Esophagus muscularis mucosa (tissue), 4 donors: ENCODE measurements around the gene PRELID2. TPM values are rescaled to one million over a fixed set of nuclear protein-coding genes. Genes with fewer than 3 reads are reported as not detected.

Experiments
- DNase-seq: peaks from one replicate; pipeline ENCODE4 v3.0.0-alpha.2; 2017; ENCODE audit errors: extremely low spot score
- H3K27ac ChIP-seq, 4 donors: fragments of 200-600 bp; sonication (generic); replicated peaks in 1 of 4; 1 replicate in 3 of 4; 2 replicates in 1 of 4; pipeline ENCODE4 v1.5.1; 2016 to 2019; ENCODE audit warnings: mild to moderate bottlenecking in 1 of 4
- H3K27me3 ChIP-seq, 4 donors: fragments of 200-600 bp; sonication (generic); one replicate each; pipeline versions ENCODE4 v1.5.1 to v1.6.0; 2016 to 2019
- H3K36me3 ChIP-seq, 4 donors: fragments of 200-600 bp; sonication (generic); one replicate each; pipeline ENCODE4 v1.5.1; 2016 to 2019
- H3K4me1 ChIP-seq, 4 donors: fragments of 200-600 bp; sonication (generic); one replicate each; pipeline ENCODE4 v1.5.1; 2016 to 2019
- H3K4me3 ChIP-seq, 4 donors: fragments of 200-600 bp; sonication (generic); 1 replicate in 2 of 4; 2 replicates in 2 of 4; pipeline ENCODE4 v1.5.1; 2016 to 2019; ENCODE audit warnings: mild to moderate bottlenecking in 4 of 4, moderate library complexity in 1 of 4
- H3K9me3 ChIP-seq, 4 donors: fragments of 200-600 bp; sonication (generic); 1 replicate in 3 of 4; 2 replicates in 1 of 4; pipeline ENCODE4 v1.5.1; 2016 to 2019
- EP300 ChIP-seq: sonication (generic); formaldehyde crosslinking; IDR thresholded peaks from one replicate; pipeline ENCODE4 v1.6.1; 2017; ENCODE audit warnings: antibody characterized with exemption
- POLR2A ChIP-seq: fragments of 450-650 bp; IDR thresholded peaks from one replicate; pipeline ENCODE4 v1.6.1; 2017; ENCODE audit warnings: antibody characterized with exemption, moderate library complexity, mild to moderate bottlenecking, low read depth
- POLR2AphosphoS5 ChIP-seq, 2 donors: sonication (generic); formaldehyde crosslinking; IDR thresholded peaks; one replicate each; pipeline ENCODE4 v1.6.1; 2017; ENCODE audit warnings: antibody characterized with exemption in 2 of 2
- WGBS: methylation state at CpG from one replicate; pipeline ENCODE4 v1.1.5; 2018; 5-methylcytosine and 5-hydroxymethylcytosine counted together
- intact Hi-C: fragments of 100-400 bp; cut with DNase I; formaldehyde crosslinking; loops from one replicate; pipeline ENCODE4 v1.15.1; 2023
- total RNA-seq, 4 donors: library from RNA; depleted of rRNA; stranded (reverse); fragments of >200 nt; gene quantifications; one replicate each; pipeline versions ENCODE4 v1.1.0 to v1.2.1, GENCODE V29; 2016
- TF ChIP-seq, protein P1 (sequence below), 3 experiments: fragments of 200-600 bp in 2 of 3; fragments of 450-650 bp in 1 of 3; sonication (generic) in 2 of 3; IDR thresholded peaks; one replicate each; pipeline ENCODE4 v1.5.1; 2017 to 2019; ENCODE audit warnings: antibody characterized with exemption in 3 of 3, mild to moderate bottlenecking in 2 of 3, moderate library complexity in 1 of 3

Gene PRELID2
- total RNA-seq, 4 donors from 2014 or later: 12.8 to 19.7 (median 15.3) TPM

DNA sequence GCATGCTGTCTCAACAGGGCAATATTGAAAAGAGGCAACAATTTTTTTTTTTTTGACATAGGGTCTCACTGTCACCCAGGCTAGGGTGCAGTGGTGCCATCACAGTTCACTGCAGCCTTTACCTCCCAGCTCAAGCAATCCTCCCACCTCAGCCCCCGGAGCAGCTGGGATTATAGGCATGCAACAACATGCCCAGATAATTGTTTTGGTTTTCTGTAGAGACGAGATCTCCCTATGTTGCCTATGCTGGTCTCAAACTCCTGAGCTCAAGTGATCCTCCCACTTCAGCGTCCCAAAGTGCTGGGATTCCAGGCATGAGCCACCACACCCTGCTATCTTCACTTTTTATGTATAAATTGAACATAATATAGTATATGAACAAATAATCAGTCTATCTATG lies 47.6 kb downstream of the PRELID2 start:
- no peak overlapping the region for H3K4me3 ChIP-seq
- DNase-seq: no peak
- intact Hi-C loops: no loop called here
- TF ChIP-seq, protein P1, sequence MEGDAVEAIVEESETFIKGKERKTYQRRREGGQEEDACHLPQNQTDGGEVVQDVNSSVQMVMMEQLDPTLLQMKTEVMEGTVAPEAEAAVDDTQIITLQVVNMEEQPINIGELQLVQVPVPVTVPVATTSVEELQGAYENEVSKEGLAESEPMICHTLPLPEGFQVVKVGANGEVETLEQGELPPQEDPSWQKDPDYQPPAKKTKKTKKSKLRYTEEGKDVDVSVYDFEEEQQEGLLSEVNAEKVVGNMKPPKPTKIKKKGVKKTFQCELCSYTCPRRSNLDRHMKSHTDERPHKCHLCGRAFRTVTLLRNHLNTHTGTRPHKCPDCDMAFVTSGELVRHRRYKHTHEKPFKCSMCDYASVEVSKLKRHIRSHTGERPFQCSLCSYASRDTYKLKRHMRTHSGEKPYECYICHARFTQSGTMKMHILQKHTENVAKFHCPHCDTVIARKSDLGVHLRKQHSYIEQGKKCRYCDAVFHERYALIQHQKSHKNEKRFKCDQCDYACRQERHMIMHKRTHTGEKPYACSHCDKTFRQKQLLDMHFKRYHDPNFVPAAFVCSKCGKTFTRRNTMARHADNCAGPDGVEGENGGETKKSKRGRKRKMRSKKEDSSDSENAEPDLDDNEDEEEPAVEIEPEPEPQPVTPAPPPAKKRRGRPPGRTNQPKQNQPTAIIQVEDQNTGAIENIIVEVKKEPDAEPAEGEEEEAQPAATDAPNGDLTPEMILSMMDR (IDR thresholded peaks at IDR 0.05): no peak
- TF ChIP-seq POLR2AphosphoS5 (IDR thresholded peaks at IDR 0.05): no peak
- no peak for TF ChIP-seq POLR2A
- no peak for TF ChIP-seq EP300
- no peaks in the 10 kb centered on the region for H3K4me1 ChIP-seq
- WGBS: 96% methylated on average over 3 of the region's 3 CpGs
- no peaks in the 10 kb centered on the region for H3K27me3 ChIP-seq
- peaks cover 0 to 8% (median 0%) of the 10 kb centered on the region in 4 donors for H3K36me3 ChIP-seq
- no peak overlapping the region for H3K27ac ChIP-seq
- no peaks in the 10 kb centered on the region for H3K9me3 ChIP-seq

- 87% methylated on average over 5 of the region's 5 CpGs for WGBS
- TF ChIP-seq EP300 (no peak), POLR2AphosphoS5 (IDR thresholded peaks at IDR 0.05) (no peak), POLR2A (no peak)
- TF ChIP-seq, protein P1 (IDR thresholded peaks at IDR 0.05): no peak
Measured at GRCh38 chr5:145787001-145787400, 48.1 kb downstream of the PRELID2 start.

GRCh38 chr5:145780982-145781381 lies 54.2 kb downstream of the PRELID2 start:
- intact Hi-C loops: no loop called here
- Histone ChIP-seq H3K4me1 (peaks cover 0 to 2% (median 0%) of the 10 kb centered on the region in 4 donors), H3K27ac (no peak overlapping the region), H3K27me3 (no peaks in the 10 kb centered on the region), H3K36me3 (peaks cover 0 to 4% (median 0%) of the 10 kb centered on the region in 4 donors), H3K9me3 (no peaks in the 10 kb centered on the region), H3K4me3 (no peak overlapping the region)
- WGBS: 77% methylated on average over 2 of the region's 2 CpGs
- DNase-seq: no peak
- TF ChIP-seq POLR2AphosphoS5 (IDR thresholded peaks at IDR 0.05) (no peak), POLR2A (no peak), EP300 (no peak)
- TF ChIP-seq, protein P1 (IDR thresholded peaks at IDR 0.05): no peak

More at GRCh38 chr5:145787001-145787400, 48.1 kb downstream of the PRELID2 start:
- no peak for DNase-seq
- no peak overlapping the region for H3K4me3 ChIP-seq
- no peaks in the 10 kb centered on the region for H3K27me3 ChIP-seq
- H3K36me3 ChIP-seq: peaks cover 0 to 8% (median 0%) of the 10 kb centered on the region in 4 donors
- intact Hi-C loops: no loop called here
- H3K27ac ChIP-seq: no peak overlapping the region
- no peaks in the 10 kb centered on the region for H3K4me1 ChIP-seq
- no peaks in the 10 kb centered on the region for H3K9me3 ChIP-seq

DNA sequence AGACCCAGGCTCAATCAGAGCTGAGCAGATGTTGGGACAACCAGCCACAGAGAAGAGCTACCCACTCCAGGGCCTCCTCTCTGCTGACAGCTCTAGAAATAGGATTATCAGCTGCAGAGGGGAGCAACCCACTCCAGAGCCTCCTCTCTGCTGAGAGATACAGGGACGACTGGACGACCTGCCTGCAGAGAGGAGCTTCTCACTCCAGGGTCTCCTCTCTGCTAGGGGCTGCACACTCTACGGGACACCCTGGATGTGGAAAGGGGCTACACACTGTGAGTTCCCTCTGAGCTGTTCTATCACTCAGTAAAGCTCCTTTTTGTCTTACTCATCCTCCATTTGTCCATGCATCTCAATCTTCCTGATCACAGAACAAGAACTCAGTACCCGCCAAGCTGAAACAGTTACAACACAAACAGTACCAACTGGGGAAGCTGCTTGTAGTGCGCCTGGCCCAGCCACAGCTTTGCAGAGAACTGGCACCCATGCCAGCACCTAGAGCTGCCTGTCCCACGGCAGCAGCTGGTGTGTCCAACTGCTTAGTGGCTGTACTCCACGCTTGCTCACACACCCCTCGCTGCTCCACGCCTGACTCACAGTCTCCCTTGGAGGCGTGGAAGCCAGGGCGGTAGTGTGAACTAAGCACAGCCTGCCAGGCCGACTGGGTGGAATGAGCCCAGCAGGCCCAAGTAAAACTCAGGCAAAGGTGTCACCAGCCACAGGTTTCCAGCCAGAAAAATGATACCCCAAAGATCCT lies 56.8 kb downstream of the PRELID2 start:
- no peaks in the 10 kb centered on the region for H3K9me3 ChIP-seq
- no peaks in the 10 kb centered on the region for H3K27me3 ChIP-seq
- WGBS: 94% methylated on average over 12 of the region's 12 CpGs
- DNase-seq: no peak
- no peak overlapping the region for H3K4me3 ChIP-seq
- H3K27ac ChIP-seq: no peak overlapping the region
- peaks cover 0 to 7% (median 6%) of the 10 kb centered on the region in 4 donors for H3K4me1 ChIP-seq
- TF ChIP-seq EP300: no peak
- TF ChIP-seq, protein P1 (IDR thresholded peaks at IDR 0.05): no peak
- TF ChIP-seq POLR2A: no peak
- TF ChIP-seq POLR2AphosphoS5 (IDR thresholded peaks at IDR 0.05): no peak
- intact Hi-C loops: no loop called here
- peaks cover 0 to 4% (median 0%) of the 10 kb centered on the region in 4 donors for H3K36me3 ChIP-seq
